Kidney tubule cell (primary cell): ENCODE results near the gene EDARADD.

Experiments
- DNase-seq: peaks from one replicate; pipeline ENCODE4 v3.0.0-alpha.2; 2018; ENCODE audit warnings: low spot score

The EDARADD gene

GRCh38 chr1:236516929-236517704, 123.0 kb downstream of the EDARADD start:
- DNase-seq: peak; percentile 28

- no peak for DNase-seq
Measured at GRCh38 chr1:236518322-236518721, 124.2 kb downstream of the EDARADD start.

- no peak for DNase-seq
Measured at GRCh38 chr1:236520445-236521005, 126.4 kb downstream of the EDARADD start.

GRCh38 chr1:236522937-236523703, 129.0 kb downstream of the EDARADD start:
- DNase-seq: peak; percentile 39

- DNase-seq: peak; percentile 84
Measured at GRCh38 chr1:236523704-236524141, 129.6 kb downstream of the EDARADD start, which contains the start of gene LGALS8. Gene LGALS8, plus strand, starts transcription at chr1:236523982. Its CDS starts 2,089 bp downstream, at chr1:236526071.

GRCh38 chr1:236524142-236524894, 130.2 kb downstream of the EDARADD start:
- DNase-seq: peak; percentile 83

- DNase-seq: no peak
Measured at GRCh38 chr1:236524895-236525184, 130.8 kb downstream of the EDARADD start.

- DNase-seq: no peak
Measured at GRCh38 chr1:236526079-236526478, 132.0 kb downstream of the EDARADD start.

- DNase-seq: no peak
Measured at GRCh38 chr1:236530286-236530685, 136.2 kb downstream of the EDARADD start.

- DNase-seq: no peak
Measured at GRCh38 chr1:236530959-236531358, 136.9 kb downstream of the EDARADD start.

- DNase-seq: no peak
Measured at GRCh38 chr1:236532850-236533249, 138.8 kb downstream of the EDARADD start.

- DNase-seq: peak; percentile 65
Measured at GRCh38 chr1:236534151-236534651, 140.1 kb downstream of the EDARADD start.
